Measurements from ENCODE around the gene RBX1.

DNA sequence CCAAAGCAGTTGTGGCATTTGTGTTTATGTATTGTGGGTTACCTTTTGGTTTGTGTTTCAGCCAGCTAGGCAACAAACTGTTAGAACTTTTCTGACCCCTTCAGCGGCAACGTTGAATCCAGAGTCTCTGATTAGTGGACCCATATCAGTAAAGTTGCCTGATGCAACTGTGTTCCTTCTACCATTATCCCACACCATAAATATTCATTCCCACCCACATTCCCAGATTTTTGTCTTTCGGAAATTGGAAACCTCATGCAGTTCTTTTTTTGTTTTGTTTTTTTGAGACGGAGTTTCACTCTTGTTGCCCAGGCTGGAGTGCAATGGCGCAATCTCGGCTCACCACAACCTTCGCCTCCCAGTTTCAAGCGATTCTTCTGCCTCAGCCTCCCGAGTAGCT is 30.7 kb upstream of the RBX1 start:
- TF ChIP-seq GATA2 (IDR thresholded peaks at IDR 0.05; ENCODE audit: low read depth, low read length) (no peak), GATA3 (IDR thresholded peaks at IDR 0.05; ENCODE audit: low read depth, low read length) (no peak)

Data from SH-SY5Y (cell line).